PC-3 (cell line): ENCODE data around the gene MRPS22. TPM values are rescaled to one million over a fixed set of nuclear protein-coding genes. Genes with fewer than 3 reads are reported as not detected.

Source experiments
- total RNA-seq: library from RNA; depleted of rRNA; stranded (reverse); fragments of >200 nt; gene quantifications from 2 replicates; pipeline ENCODE4 v1.2.3, GENCODE V29; 2014; rRNA removed

Gene MRPS22
- total RNA-seq, 1 experiment from 2014 or later, result 73.3 TPM

Other genes starting within 250 kb of the MRPS22 start
- gene COPB2, start 45.6 kb downstream of the MRPS22 start, total RNA-seq, result 78.8 and 95.8 TPM in 2 replicates
- gene RBP2, start 132.5 kb downstream of the MRPS22 start, total RNA-seq, result not detected in 2 replicates
- gene RBP1, start 195.7 kb downstream of the MRPS22 start, total RNA-seq, result not detected in 2 replicates